Neural cell (in vitro differentiated cells): ENCODE measurements around the gene PPP1R9B. TPM values are rescaled to one million over a fixed set of nuclear protein-coding genes. Genes with fewer than 3 reads are reported as not detected.

Source experiments
- H2AFZ ChIP-seq: fragments of 200-600, 300-800 bp; sonication (generic), shearing (Covaris generic); 2 replicates; pipeline ENCODE4 v1.6.0; 2014; ENCODE audit warnings: low read depth, mild to moderate bottlenecking, antibody characterized with exemption, low read length, moderate library complexity
- H3F3A ChIP-seq: fragments of 200-600 bp; shearing (Covaris generic); 2 replicates; pipeline ENCODE4 v1.6.1; 2016; ENCODE audit warnings: mild to moderate bottlenecking, moderate library complexity, mixed read lengths, antibody characterized with exemption, low read length; ENCODE audit not compliant: insufficient read depth, poor library complexity, severe bottlenecking
- H3K27ac ChIP-seq: fragments of 200-600, 300-800 bp; sonication (generic), shearing (Covaris generic); 2 replicates; pipeline ENCODE4 v1.5.1; 2014; ENCODE audit warnings: mild to moderate bottlenecking, low read length, moderate library complexity
- H3K27me3 ChIP-seq: fragments of 300-800, 200-600 bp; sonication (generic), shearing (Covaris generic); 2 replicates; pipeline ENCODE4 v1.6.0; 2014; ENCODE audit warnings: mild to moderate bottlenecking, low read depth, low read length, moderate library complexity; ENCODE audit not compliant: insufficient read depth
- H3K36me3 ChIP-seq: fragments of 300-800, 200-600 bp; sonication (generic), shearing (Covaris generic); 2 replicates; pipeline ENCODE4 v1.5.1; 2014; ENCODE audit warnings: mild to moderate bottlenecking, antibody characterized with exemption, low read length, moderate library complexity; ENCODE audit not compliant: insufficient read depth
- H3K4me2 ChIP-seq: fragments of 300-800, 200-600 bp; sonication (generic), shearing (Covaris generic); 2 replicates; pipeline ENCODE4 v1.6.0; 2014; ENCODE audit warnings: mild to moderate bottlenecking, low read length
- H3K4me3 ChIP-seq: fragments of 300-800, 200-600 bp; sonication (generic), shearing (Covaris generic); 2 replicates; pipeline ENCODE4 v1.5.1; 2014; ENCODE audit warnings: mild to moderate bottlenecking, low read length, moderate library complexity
- H3K79me2 ChIP-seq: fragments of 200-600 bp; shearing (Covaris generic); replicated peaks from 2 replicates; pipeline ENCODE4 v1.6.0; 2014; ENCODE audit warnings: mild to moderate bottlenecking, low read length, moderate library complexity; ENCODE audit not compliant: insufficient read depth
- H3K9ac ChIP-seq: fragments of 300-800, 200-600 bp; sonication (generic), shearing (Covaris generic); 2 replicates; pipeline ENCODE4 v1.6.1; 2016; ENCODE audit warnings: mild to moderate bottlenecking, low read length, mixed read lengths
- H3K9me2 ChIP-seq: fragments of 200-600 bp; shearing (Covaris generic); 2 replicates; pipeline ENCODE4 v1.6.1; 2016; ENCODE audit warnings: mild to moderate bottlenecking, low read length, mixed read lengths; ENCODE audit not compliant: insufficient read depth
- H3K9me3 ChIP-seq: fragments of 200-600, 300-800 bp; sonication (generic), shearing (Covaris generic); 2 replicates; pipeline ENCODE4 v1.6.1; 2016; ENCODE audit warnings: mild to moderate bottlenecking, mixed run types, low read length, moderate library complexity, mixed read lengths
- H4K20me1 ChIP-seq: fragments of 200-600 bp; shearing (Covaris generic); 2 replicates; pipeline ENCODE4 v1.6.1; 2016; ENCODE audit warnings: mild to moderate bottlenecking, mixed run types; ENCODE audit not compliant: insufficient read depth
- EP300 ChIP-seq: fragments of 450-650 bp; conservative IDR thresholded peaks from 2 replicates; pipeline ENCODE4 v1.6.1; 2014; ENCODE audit warnings: antibody characterized with exemption, mild to moderate bottlenecking, moderate library complexity; ENCODE audit not compliant: poor library complexity, severe bottlenecking
- EZH2 ChIP-seq: fragments of 200-600, 300-800 bp; shearing (Covaris generic), sonication (generic); IDR thresholded peaks from 2 replicates; pipeline ENCODE4 v1.6.1; 2014; ENCODE audit warnings: antibody characterized with exemption, low read length, borderline replicate concordance, mild to moderate bottlenecking; ENCODE audit not compliant: insufficient read depth, poor library complexity, severe bottlenecking
- MXI1 ChIP-seq: fragments of 450-650 bp; conservative IDR thresholded peaks from 2 replicates; pipeline ENCODE4 v1.6.1; 2014; ENCODE audit warnings: antibody characterized with exemption, mild to moderate bottlenecking; ENCODE audit not compliant: poor library complexity, severe bottlenecking
- POLR2AphosphoS5 ChIP-seq: IDR thresholded peaks from 2 replicates; pipeline ENCODE4 v1.6.1; 2012
- RAD21 ChIP-seq: fragments of 450-650 bp; conservative IDR thresholded peaks from 2 replicates; pipeline ENCODE4 v1.6.1; 2014; ENCODE audit warnings: antibody characterized with exemption, mild to moderate bottlenecking, moderate library complexity
- SMC3 ChIP-seq: fragments of 450-650 bp; conservative IDR thresholded peaks from 2 replicates; pipeline ENCODE4 v1.6.1; 2014; ENCODE audit warnings: antibody characterized with exemption, mild to moderate bottlenecking, moderate library complexity; ENCODE audit not compliant: poor library complexity
- TAF1 ChIP-seq: IDR thresholded peaks from 2 replicates; pipeline ENCODE4 v1.6.1; 2012; ENCODE audit warnings: low read depth
- polyA plus RNA-seq: library from polyadenylated mRNA; depleted of rRNA; stranded (reverse); fragments of >200 nt; gene quantifications from 2 replicates; pipeline ENCODE4 v1.2.3, GENCODE V29; 2014
- TF ChIP-seq, protein P1 (sequence below): fragments of 450-650 bp; IDR thresholded peaks from 2 replicates; pipeline ENCODE4 v1.5.1; 2014; ENCODE audit warnings: antibody characterized with exemption, mild to moderate bottlenecking, moderate library complexity; ENCODE audit not compliant: poor library complexity, severe bottlenecking
- TF ChIP-seq, protein P2 (sequence below): IDR thresholded peaks from 2 replicates; pipeline ENCODE4 v1.6.1; 2012; ENCODE audit warnings: borderline replicate concordance

The PPP1R9B gene
- polyA plus RNA-seq, 1 donor from 2014 or later: 29.2 TPM

DNA sequence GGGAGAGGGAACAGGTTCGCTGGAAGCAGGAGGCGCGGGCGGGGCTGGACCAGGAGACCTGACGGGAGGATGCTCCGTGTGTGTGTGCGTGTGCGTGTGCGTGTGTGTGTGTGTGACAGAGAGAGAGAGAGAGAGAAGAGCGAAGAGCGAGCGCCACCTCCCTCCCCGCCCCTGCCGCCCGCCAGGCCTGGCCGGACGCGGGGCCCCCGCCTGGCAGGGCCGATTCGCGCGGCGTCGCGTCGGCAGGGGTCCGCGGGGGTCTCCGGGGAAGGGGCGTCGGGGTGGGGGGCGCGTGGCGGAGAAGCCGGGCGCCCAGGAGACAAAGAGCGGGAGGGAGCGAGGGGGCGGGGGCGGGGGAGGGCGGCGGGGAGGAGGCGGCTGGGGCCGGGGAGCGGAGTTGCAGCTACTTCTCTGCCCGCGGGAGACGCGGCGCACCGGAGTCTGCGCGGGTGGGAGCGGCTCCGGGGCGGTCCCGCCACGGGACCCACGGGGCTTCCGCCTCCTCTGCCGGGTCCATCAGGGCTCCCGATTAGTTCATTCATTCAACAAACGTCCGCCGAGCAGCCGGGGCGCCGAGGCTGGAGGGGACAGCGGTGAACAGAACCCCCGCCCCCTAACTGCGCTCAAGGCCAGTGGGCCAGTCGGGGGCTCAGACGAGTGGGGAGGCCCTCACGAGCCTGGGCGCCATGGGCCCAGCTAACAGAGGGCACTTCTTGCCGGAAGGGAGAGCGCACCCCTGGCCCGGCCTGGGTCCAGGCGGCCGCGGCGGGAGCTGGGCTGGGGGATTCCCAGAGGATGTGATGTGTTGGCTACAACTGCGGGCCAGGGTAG is 20.5 kb downstream of the PPP1R9B start, which contains the start of gene SAMD14:
Gene SAMD14, minus strand, starts transcription at position 433 of the 831 bp plus-strand sequence. CDS start 5,201 bp downstream, outside the sequence.
- Histone ChIP-seq H3K79me2 (peaks cover 17% of the 10 kb centered on the region), H3K27ac (peak within 1 kb of the TSS; percentile 95), H3K27me3 (no peaks in the 10 kb centered on the region), H3K9me2 (no peaks in the 10 kb centered on the region), H2AFZ (peak within 1 kb of the TSS; percentile 14), H3F3A (no peaks in the 10 kb centered on the region), H3K4me2 (peak within 1 kb of the TSS; percentile 71), H3K9ac (peak within 1 kb of the TSS; percentile 99), H3K36me3 (no peaks in the 10 kb centered on the region), H3K4me3 (peak within 1 kb of the TSS; percentile 94), H4K20me1 (no peaks in the 10 kb centered on the region), H3K9me3 (no peaks in the 10 kb centered on the region)
- peak; percentile 14 for TF ChIP-seq EP300
- no peak for TF ChIP-seq SMC3
- TF ChIP-seq POLR2AphosphoS5: peak; percentile 69
- TF ChIP-seq, protein P1, sequence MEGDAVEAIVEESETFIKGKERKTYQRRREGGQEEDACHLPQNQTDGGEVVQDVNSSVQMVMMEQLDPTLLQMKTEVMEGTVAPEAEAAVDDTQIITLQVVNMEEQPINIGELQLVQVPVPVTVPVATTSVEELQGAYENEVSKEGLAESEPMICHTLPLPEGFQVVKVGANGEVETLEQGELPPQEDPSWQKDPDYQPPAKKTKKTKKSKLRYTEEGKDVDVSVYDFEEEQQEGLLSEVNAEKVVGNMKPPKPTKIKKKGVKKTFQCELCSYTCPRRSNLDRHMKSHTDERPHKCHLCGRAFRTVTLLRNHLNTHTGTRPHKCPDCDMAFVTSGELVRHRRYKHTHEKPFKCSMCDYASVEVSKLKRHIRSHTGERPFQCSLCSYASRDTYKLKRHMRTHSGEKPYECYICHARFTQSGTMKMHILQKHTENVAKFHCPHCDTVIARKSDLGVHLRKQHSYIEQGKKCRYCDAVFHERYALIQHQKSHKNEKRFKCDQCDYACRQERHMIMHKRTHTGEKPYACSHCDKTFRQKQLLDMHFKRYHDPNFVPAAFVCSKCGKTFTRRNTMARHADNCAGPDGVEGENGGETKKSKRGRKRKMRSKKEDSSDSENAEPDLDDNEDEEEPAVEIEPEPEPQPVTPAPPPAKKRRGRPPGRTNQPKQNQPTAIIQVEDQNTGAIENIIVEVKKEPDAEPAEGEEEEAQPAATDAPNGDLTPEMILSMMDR: no peak
- peak; percentile 6 for TF ChIP-seq RAD21
- no peak for TF ChIP-seq MXI1
- peak; percentile 39 for TF ChIP-seq TAF1
- TF ChIP-seq EZH2: no peak
- TF ChIP-seq, protein P2, sequence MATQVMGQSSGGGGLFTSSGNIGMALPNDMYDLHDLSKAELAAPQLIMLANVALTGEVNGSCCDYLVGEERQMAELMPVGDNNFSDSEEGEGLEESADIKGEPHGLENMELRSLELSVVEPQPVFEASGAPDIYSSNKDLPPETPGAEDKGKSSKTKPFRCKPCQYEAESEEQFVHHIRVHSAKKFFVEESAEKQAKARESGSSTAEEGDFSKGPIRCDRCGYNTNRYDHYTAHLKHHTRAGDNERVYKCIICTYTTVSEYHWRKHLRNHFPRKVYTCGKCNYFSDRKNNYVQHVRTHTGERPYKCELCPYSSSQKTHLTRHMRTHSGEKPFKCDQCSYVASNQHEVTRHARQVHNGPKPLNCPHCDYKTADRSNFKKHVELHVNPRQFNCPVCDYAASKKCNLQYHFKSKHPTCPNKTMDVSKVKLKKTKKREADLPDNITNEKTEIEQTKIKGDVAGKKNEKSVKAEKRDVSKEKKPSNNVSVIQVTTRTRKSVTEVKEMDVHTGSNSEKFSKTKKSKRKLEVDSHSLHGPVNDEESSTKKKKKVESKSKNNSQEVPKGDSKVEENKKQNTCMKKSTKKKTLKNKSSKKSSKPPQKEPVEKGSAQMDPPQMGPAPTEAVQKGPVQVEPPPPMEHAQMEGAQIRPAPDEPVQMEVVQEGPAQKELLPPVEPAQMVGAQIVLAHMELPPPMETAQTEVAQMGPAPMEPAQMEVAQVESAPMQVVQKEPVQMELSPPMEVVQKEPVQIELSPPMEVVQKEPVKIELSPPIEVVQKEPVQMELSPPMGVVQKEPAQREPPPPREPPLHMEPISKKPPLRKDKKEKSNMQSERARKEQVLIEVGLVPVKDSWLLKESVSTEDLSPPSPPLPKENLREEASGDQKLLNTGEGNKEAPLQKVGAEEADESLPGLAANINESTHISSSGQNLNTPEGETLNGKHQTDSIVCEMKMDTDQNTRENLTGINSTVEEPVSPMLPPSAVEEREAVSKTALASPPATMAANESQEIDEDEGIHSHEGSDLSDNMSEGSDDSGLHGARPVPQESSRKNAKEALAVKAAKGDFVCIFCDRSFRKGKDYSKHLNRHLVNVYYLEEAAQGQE: no peak

DNA sequence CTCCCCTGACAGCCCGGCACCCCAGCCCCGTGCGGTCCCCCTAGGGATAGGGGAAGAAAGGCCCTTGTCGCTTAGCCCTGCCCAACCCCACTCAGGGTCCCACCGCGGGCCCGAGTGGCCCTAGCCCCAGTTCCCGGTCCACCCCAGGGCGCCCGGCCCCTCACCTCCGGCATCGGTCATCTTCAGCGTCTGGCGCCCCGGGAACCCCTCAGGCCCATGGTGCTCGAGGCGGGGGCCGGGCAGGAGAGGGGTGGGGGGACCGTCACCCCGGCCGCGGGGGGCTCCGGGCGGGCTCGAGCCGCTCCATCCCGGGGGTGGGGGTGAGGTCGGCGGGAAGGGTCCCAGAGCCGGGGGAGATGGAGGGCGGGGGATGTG is 21.1 kb downstream of the PPP1R9B start:
- Histone ChIP-seq H3K36me3 (no peaks in the 10 kb centered on the region), H3K9me2 (no peaks in the 10 kb centered on the region), H3K27me3 (no peaks in the 10 kb centered on the region), H2AFZ (peak overlapping the region; percentile 14), H3K4me3 (peak overlapping the region; percentile 94), H3K4me2 (no peak overlapping the region), H3F3A (no peaks in the 10 kb centered on the region), H3K9ac (peak overlapping the region; percentile 99), H3K27ac (peak overlapping the region; percentile 95), H3K79me2 (peaks cover 17% of the 10 kb centered on the region), H4K20me1 (no peaks in the 10 kb centered on the region), H3K9me3 (no peaks in the 10 kb centered on the region)
- TF ChIP-seq POLR2AphosphoS5 (no peak), SMC3 (no peak), MXI1 (no peak), EZH2 (no peak), TAF1 (no peak), EP300 (no peak)
- TF ChIP-seq, protein P1: no peak
